ENCODE data around the gene KYNU. TPM values are rescaled to one million over a fixed set of nuclear protein-coding genes. Genes with fewer than 3 reads are reported as not detected.
"Not testable (repeated sequence)": the region's sequence is repeated elsewhere in the genome, so short reads cannot be mapped to it uniquely, and the experiment has no call there.

KYNU gene
- total RNA-seq, 1 donor from 2014 or later: not detected

GRCh38 chr2:142864605-142865004, 12.9 kb upstream of the KYNU start:
- H3K27ac Mint-ChIP-seq; H3K9me3 Mint-ChIP-seq; H3K4me1 Mint-ChIP-seq; H3K4me3 Mint-ChIP-seq; intact Hi-C loops (cut with micrococcal nuclease); H3K27me3 Mint-ChIP-seq; H3K36me3 Mint-ChIP-seq (ENCODE audit: low read depth); DNase-seq: not testable (repeated sequence)

DNA sequence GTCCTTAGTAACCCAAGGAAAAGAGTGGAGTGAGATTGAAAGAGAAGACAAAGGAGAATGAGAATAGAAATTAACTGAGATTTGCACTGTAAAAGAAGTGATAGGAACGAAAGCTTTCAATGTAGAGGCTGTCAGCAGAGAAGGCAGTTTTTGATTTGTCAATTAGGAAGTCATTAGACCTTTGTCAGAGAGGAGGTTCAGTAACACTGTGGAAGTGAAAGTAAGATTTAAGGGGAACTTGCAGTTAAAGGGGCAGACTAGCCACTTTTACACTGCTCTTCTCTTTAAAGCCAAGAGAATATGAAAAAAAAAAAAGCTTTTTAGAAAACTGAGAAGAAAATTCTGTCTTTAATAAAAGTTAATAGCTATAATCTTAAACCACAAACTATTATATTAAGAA, 11.5 kb upstream of the KYNU start:
- no peak overlapping the region for H3K27ac Mint-ChIP-seq
- intact Hi-C loops (cut with micrococcal nuclease): no loop called here
- no peaks in the 10 kb centered on the region for H3K9me3 Mint-ChIP-seq
- no peaks in the 10 kb centered on the region for H3K4me1 Mint-ChIP-seq
- DNase-seq: no peak
- H3K27me3 Mint-ChIP-seq: no peaks in the 10 kb centered on the region
- no peaks in the 10 kb centered on the region for H3K36me3 Mint-ChIP-seq (ENCODE audit: low read depth)
- no peak overlapping the region for H3K4me3 Mint-ChIP-seq

DNA sequence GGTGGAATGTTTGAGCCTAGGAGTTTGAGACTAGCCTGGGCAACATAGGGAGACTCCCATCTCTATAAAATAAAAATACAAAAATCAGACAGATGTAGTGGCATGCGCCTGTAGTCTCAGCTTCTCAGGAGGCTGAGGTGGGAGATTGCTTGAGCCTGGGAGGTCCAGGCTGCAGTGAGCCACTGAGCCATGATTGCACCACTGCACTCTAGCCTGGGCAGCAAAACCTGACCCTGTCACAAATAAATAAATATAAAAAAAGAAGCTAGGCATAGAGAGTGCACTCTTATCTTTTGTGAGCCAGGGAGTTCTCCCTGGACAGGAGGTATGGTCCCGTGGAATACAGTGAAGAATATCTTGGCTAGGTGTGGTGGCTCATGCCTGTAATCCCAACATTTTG, 11.0 kb upstream of the KYNU start:
- intact Hi-C loops (cut with micrococcal nuclease): no loop called here
- H3K4me1 Mint-ChIP-seq: no peaks in the 10 kb centered on the region
- no peaks in the 10 kb centered on the region for H3K36me3 Mint-ChIP-seq (ENCODE audit: low read depth)
- no peak overlapping the region for H3K27ac Mint-ChIP-seq
- no peaks in the 10 kb centered on the region for H3K9me3 Mint-ChIP-seq
- H3K27me3 Mint-ChIP-seq: no peaks in the 10 kb centered on the region
- no peak for DNase-seq
- no peak overlapping the region for H3K4me3 Mint-ChIP-seq

DNA sequence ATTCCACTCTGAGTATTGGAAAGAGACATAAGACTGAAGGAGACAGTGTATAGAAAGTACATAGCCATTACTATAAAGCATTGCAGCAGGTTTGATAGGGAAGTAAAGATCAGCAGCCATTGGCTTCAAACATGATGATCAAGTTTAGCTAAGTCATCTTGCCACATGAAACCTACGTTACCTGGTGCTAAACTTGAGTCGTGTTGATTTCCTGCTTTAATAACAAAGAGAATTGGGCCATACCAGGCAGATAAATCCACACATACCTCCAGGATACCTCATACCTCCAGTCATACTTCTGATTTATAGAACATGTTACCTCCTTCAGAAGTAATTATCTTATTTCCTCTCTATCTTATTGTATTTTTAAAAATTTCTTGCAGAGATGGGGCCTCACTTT, 10.3 kb upstream of the KYNU start:
- Mint-ChIP-seq H3K9me3 (no peaks in the 10 kb centered on the region), H3K36me3 (ENCODE audit: low read depth) (no peaks in the 10 kb centered on the region), H3K27me3 (no peaks in the 10 kb centered on the region), H3K27ac (no peak overlapping the region), H3K4me3 (no peak overlapping the region), H3K4me1 (no peaks in the 10 kb centered on the region)
- DNase-seq: no peak
- intact Hi-C loops (cut with micrococcal nuclease): no loop called here

DNA sequence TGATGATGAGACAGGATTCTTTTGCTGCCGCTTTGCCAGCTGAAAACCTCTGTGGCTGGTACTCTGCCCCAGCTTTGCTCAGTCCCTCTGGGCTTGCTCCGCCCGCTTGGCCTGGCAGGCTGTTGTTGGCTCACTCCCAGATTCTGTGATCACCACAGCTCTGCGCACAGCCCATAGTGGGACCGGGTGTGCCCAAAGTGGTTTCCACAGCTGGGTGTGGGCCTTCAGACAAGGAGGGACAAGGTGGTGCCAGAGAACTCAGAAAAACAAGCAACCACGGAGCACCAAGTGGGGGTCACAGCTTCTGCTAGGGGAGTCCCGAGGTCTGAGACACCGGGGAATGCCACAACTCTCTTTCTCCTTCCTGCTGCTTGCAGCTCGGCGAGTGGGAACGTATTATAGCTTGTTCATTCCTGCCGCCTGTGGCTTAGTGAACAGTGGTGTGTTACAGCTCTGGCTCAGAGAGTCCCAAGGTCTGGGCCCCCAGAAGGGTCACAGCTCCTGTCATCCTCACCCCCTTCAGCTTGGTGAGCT, 9.2 kb upstream of the KYNU start:
- Mint-ChIP-seq H3K4me1 (no peaks in the 10 kb centered on the region), H3K4me3 (no peak overlapping the region), H3K27me3 (no peaks in the 10 kb centered on the region), H3K27ac (no peak overlapping the region), H3K9me3 (no peaks in the 10 kb centered on the region), H3K36me3 (ENCODE audit: low read depth) (no peaks in the 10 kb centered on the region)
- no peak for DNase-seq
- intact Hi-C loops (cut with micrococcal nuclease): no loop called here

DNA sequence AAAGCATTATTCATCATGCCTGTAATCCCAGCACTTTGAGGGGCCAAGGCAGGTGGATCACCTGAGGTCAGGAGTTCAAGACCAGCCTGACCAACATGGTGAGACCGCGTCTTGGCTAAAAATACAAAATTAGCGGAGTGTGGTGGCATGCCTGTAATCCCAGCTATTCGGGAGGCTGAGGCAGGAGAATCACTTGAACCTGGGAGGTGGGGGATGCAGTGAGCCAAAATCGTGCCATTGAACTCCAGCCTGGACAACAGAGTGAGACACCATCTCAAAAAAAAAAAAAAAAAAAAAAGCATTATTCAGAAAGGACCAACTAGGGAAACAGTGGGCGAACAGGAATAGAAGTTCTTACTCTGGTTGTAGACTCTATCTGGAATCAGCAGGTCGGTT, 8.4 kb upstream of the KYNU start:
- H3K9me3 Mint-ChIP-seq; H3K4me1 Mint-ChIP-seq; H3K27ac Mint-ChIP-seq; H3K36me3 Mint-ChIP-seq (ENCODE audit: low read depth); intact Hi-C loops (cut with micrococcal nuclease); H3K27me3 Mint-ChIP-seq; H3K4me3 Mint-ChIP-seq; DNase-seq: not testable (repeated sequence)

GRCh38 chr2:142869461-142870106, 7.9 kb upstream of the KYNU start:
- DNase-seq: no peak
- no peaks in the 10 kb centered on the region for H3K9me3 Mint-ChIP-seq
- no peaks in the 10 kb centered on the region for H3K36me3 Mint-ChIP-seq (ENCODE audit: low read depth)
- H3K27me3 Mint-ChIP-seq: no peaks in the 10 kb centered on the region
- no peaks in the 10 kb centered on the region for H3K4me1 Mint-ChIP-seq
- H3K27ac Mint-ChIP-seq: no peak overlapping the region
- intact Hi-C loops (cut with micrococcal nuclease): no loop called here
- no peak overlapping the region for H3K4me3 Mint-ChIP-seq

GRCh38 chr2:142870526-142870925, 6.9 kb upstream of the KYNU start:
- H3K27me3 Mint-ChIP-seq: no peaks in the 10 kb centered on the region
- intact Hi-C loops (cut with micrococcal nuclease): no loop called here
- H3K4me1 Mint-ChIP-seq: no peaks in the 10 kb centered on the region
- H3K27ac Mint-ChIP-seq: no peak overlapping the region
- H3K36me3 Mint-ChIP-seq (ENCODE audit: low read depth): no peaks in the 10 kb centered on the region
- no peaks in the 10 kb centered on the region for H3K9me3 Mint-ChIP-seq
- no peak overlapping the region for H3K4me3 Mint-ChIP-seq
- DNase-seq: no peak

GRCh38 chr2:142871396-142871795, 6.1 kb upstream of the KYNU start:
- no peaks in the 10 kb centered on the region for H3K9me3 Mint-ChIP-seq
- no peaks in the 10 kb centered on the region for H3K36me3 Mint-ChIP-seq (ENCODE audit: low read depth)
- intact Hi-C loops (cut with micrococcal nuclease): no loop called here

DNA sequence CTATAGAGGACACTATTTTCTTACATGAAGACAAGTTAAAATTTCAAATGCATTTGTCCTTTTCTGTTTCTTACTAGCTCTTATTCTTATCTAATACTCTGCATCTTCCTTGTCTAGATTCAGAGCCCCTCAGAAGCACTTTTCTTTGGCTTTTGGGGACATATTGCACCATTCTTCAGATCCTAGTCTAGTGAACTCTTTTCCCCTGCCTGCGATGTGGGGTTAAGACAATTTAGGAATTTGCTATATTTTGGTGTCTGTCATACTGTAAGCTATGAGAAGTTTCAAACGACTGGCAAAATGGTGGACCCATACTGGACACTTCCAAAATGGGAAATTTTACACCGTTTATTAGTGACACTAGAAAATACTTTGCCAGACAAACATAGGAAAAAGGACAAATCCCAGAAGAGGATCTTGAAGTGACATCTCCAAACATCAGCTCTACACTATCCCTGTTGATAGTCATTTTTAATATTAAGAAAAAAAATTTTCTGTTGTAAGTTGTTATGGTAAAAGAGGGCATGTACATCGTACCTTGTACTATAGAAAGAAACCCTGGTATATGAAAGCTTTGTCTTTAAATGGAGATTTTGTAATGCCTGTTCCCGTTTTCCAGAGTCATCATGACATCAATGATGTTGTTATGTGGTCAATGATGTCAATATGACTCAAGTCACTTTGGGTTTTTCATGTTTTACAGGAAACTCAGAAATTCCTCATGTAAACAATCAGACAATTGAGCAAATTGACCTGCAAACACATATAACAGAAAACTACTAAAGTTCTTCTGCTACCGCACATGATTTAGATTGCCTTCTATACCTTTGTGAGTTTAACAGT, 4.4 kb upstream of the KYNU start:
- Mint-ChIP-seq H3K4me3 (no peak overlapping the region), H3K27ac (no peak overlapping the region), H3K27me3 (no peaks in the 10 kb centered on the region), H3K36me3 (ENCODE audit: low read depth) (no peaks in the 10 kb centered on the region), H3K4me1 (no peaks in the 10 kb centered on the region), H3K9me3 (no peaks in the 10 kb centered on the region)
- intact Hi-C loops (cut with micrococcal nuclease): no loop called here
- DNase-seq: no peak

More at GRCh38 chr2:142871396-142871795, 6.1 kb upstream of the KYNU start:
- no peaks in the 10 kb centered on the region for H3K4me1 Mint-ChIP-seq
- H3K4me3 Mint-ChIP-seq: no peak overlapping the region
- no peaks in the 10 kb centered on the region for H3K27me3 Mint-ChIP-seq
- no peak overlapping the region for H3K27ac Mint-ChIP-seq
- no peak for DNase-seq

- H3K9me3 Mint-ChIP-seq: no peaks in the 10 kb centered on the region
- intact Hi-C loops (cut with micrococcal nuclease): no loop called here
- H3K27ac Mint-ChIP-seq: peak overlapping the region; percentile 51
Measured at GRCh38 chr2:142873831-142874287, 3.6 kb upstream of the KYNU start.

DNA sequence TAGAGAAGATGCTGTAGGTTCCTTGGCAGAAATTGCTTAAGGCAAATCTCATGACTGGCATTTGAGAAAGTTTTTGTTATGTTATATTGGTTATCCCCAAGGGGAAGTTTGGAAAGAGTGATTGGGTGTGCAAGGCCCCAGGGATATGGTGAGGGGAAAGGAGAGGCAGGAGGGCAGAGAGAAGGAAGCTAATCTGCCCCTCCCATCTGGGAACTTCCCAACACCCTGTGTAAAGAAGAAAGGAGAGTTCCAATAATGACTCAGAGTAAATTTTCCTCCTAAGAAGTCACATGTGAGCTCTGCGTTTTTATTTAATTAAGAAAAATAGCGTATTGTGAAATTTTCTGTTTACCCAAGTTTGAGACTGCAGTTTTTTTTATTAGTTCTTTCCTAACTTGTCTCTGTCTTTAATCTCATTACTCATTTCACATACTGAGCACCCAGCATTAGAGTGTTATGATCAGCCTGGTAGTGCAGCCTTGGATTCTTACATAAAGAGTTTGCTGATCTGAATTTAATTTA, 3.1 kb upstream of the KYNU start:
- Mint-ChIP-seq H3K27me3 (no peaks in the 10 kb centered on the region), H3K36me3 (ENCODE audit: low read depth) (no peaks in the 10 kb centered on the region), H3K27ac (no peak overlapping the region), H3K4me1 (no peaks in the 10 kb centered on the region), H3K9me3 (no peaks in the 10 kb centered on the region), H3K4me3 (no peak overlapping the region)
- DNase-seq: no peak
- intact Hi-C loops (cut with micrococcal nuclease): no loop called here

More at GRCh38 chr2:142873831-142874287, 3.6 kb upstream of the KYNU start:
- no peak for DNase-seq
- no peaks in the 10 kb centered on the region for H3K36me3 Mint-ChIP-seq (ENCODE audit: low read depth)
- H3K4me3 Mint-ChIP-seq: no peak overlapping the region
- H3K27me3 Mint-ChIP-seq: no peaks in the 10 kb centered on the region
- H3K4me1 Mint-ChIP-seq: no peaks in the 10 kb centered on the region

- H3K4me3 Mint-ChIP-seq: no peak overlapping the region
- H3K36me3 Mint-ChIP-seq (ENCODE audit: low read depth): no peaks in the 10 kb centered on the region
- no peaks in the 10 kb centered on the region for H3K4me1 Mint-ChIP-seq
- no peaks in the 10 kb centered on the region for H3K27me3 Mint-ChIP-seq
- no peak overlapping the region for H3K27ac Mint-ChIP-seq
- intact Hi-C loops (cut with micrococcal nuclease): no loop called here
- no peaks in the 10 kb centered on the region for H3K9me3 Mint-ChIP-seq
- DNase-seq: no peak
Measured at GRCh38 chr2:142875010-142875409, 2.5 kb upstream of the KYNU start.

DNA sequence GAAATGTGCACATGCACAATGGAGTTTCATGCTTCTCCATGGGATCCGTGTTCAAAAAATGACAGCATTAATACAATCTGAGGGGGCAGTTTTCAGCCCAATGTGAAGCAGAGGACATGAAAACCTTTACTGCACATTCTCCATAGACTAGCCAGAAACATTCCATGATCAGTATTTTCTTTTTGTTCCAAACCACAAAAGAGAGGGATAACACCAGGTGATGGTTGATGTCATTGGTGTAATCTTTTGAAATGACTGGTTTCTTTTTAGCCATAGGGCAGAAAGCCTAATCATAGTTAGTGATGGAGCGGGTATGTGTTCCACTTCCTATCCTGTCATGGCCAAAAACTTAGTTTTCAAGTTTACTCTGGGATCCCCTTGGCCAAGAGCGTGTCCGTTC, 1.8 kb upstream of the KYNU start:
- intact Hi-C loops (cut with micrococcal nuclease): no loop called here
- Mint-ChIP-seq H3K9me3 (no peaks in the 10 kb centered on the region), H3K27me3 (no peaks in the 10 kb centered on the region), H3K4me3 (no peak overlapping the region), H3K27ac (no peak overlapping the region), H3K36me3 (ENCODE audit: low read depth) (no peaks in the 10 kb centered on the region), H3K4me1 (no peaks in the 10 kb centered on the region)
- no peak for DNase-seq

Measured in activated CD4-positive, alpha-beta T cell treated with anti-CD3 and anti-CD28 coated beads, Interleukin-2, amount 10 ng/mL, durations not matched to agents 24 days and 14 days (primary cell).